K562 (cell line): Measurements from ENCODE around the gene PSMB2. TPM values are rescaled to one million over a fixed set of nuclear protein-coding genes. Genes with fewer than 3 reads are reported as not detected.

Source experiments
- CHD1 ChIP-seq: fragments of 200-600 bp; sonication (generic); IDR thresholded peaks from one replicate; pipeline ENCODE4 v1.6.1; 2012; ENCODE audit warnings: mild to moderate bottlenecking, moderate library complexity, low read length, inconsistent platforms
- CLOCK ChIP-seq: fragments of 250-450 bp; sonication (Bioruptor Pico); IDR thresholded peaks from 2 replicates; pipeline ENCODE4 v1.4.0; 2020; ENCODE audit warnings: mild to moderate bottlenecking, moderate library complexity, borderline replicate concordance
- CUX1 ChIP-seq: fragments of 200-800 bp; sonication (Bioruptor generic); IDR thresholded peaks from 2 replicates; pipeline ENCODE4 v1.6.1; 2016; ENCODE audit warnings: missing genetic modification characterization, missing compliant biosample characterization
- HDAC3 ChIP-seq: fragments of 450-650 bp; IDR thresholded peaks from 2 replicates; pipeline ENCODE4 v1.6.1; 2018; ENCODE audit warnings: borderline replicate concordance, mild to moderate bottlenecking, moderate library complexity; ENCODE audit not compliant: partially characterized antibody
- HLTF ChIP-seq: fragments of 450-650 bp; IDR thresholded peaks from 2 replicates; pipeline ENCODE4 v1.6.1; 2016
- NFATC3 ChIP-seq: fragments of 450-650 bp; IDR thresholded peaks from 2 replicates; pipeline ENCODE4 v1.6.1; 2017; ENCODE audit warnings: mild to moderate bottlenecking
- SAP30 ChIP-seq: fragments of 200-600 bp; sonication (generic); IDR thresholded peaks from 2 replicates; pipeline ENCODE4 v1.6.1; 2012; ENCODE audit warnings: borderline replicate concordance, low read depth, mild to moderate bottlenecking, moderate library complexity, low read length, control low read depth, inconsistent platforms; ENCODE audit not compliant: insufficient read depth, poor library complexity, severe bottlenecking
- ZBTB33 ChIP-seq: sonication (generic); formaldehyde crosslinking; IDR thresholded peaks from 2 replicates; pipeline ENCODE4 v1.8.1; 2023; ENCODE audit warnings: mild to moderate bottlenecking, missing genetic modification reagents
- ZNF347 ChIP-seq: fragments of 450-650 bp; formaldehyde crosslinking; IDR thresholded peaks from 2 replicates; pipeline ENCODE4 v1.4.0; 2020; ENCODE audit warnings: low read depth, mild to moderate bottlenecking, moderate library complexity
- polyA plus RNA-seq, 8 experiments: library from polyadenylated mRNA; depleted of rRNA in 4 of 8; stranded (reverse) in 5 of 8; unstranded in 3 of 8; fragments of >200 nt; fragmentation: Nextera tagmentation in 2 of 8; fragmentation: Illumina TruSeq in 1 of 8; extraction: Ambion mirVana in 2 of 8; extraction: Trizol in 1 of 8; gene quantifications; 2 replicates each; pipeline versions ENCODE4 v1.2.1 to v1.2.3, GENCODE V29; 2011 to 2014; ENCODE audit warnings: inconsistent platforms in 1 of 8, missing spikeins in 1 of 8
- total RNA-seq, 7 experiments: library from RNA; depleted of rRNA in 6 of 7; stranded (reverse); fragments of >200 nt in 6 of 7; fragmentation: Illumina TruSeq in 2 of 7; extraction: Trizol in 2 of 7; gene quantifications; 2 replicates each; pipeline versions ENCODE4 v1.2.1 to v1.2.3, GENCODE V29; 2011 to 2021; ENCODE audit warnings: low replicate concordance in 1 of 7
- TF ChIP-seq, protein P1 (sequence below): sonication (generic); formaldehyde crosslinking; IDR thresholded peaks from 2 replicates; pipeline ENCODE4 v1.8.1; 2022; ENCODE audit warnings: missing genetic modification reagents
- TF ChIP-seq, protein P2 (sequence below): fragments of 150-350 bp; conservative IDR thresholded peaks from 2 replicates; pipeline ENCODE4 v1.6.1; 2014; ENCODE audit warnings: low read length

Gene PSMB2
- total and polyA plus RNA-seq, 9 of the 15 experiments (the other 6 are each of a cell fraction or from before 2014, with no cell fraction given): 71.7 to 543 (median 165) TPM

GRCh38 chr1:35641233-35641866, at the start of gene PSMB2 (continued):
- no peak for TF ChIP-seq CUX1 (CRISPR knock-in tag)
- TF ChIP-seq HDAC3: no peak
- peak; percentile 92 for TF ChIP-seq SAP30
- TF ChIP-seq CHD1: peak; percentile 1
- no peak for TF ChIP-seq ZNF347
- TF ChIP-seq CLOCK: no peak
- TF ChIP-seq NFATC3: no peak
- TF ChIP-seq ZBTB33 (CRISPR knock-in tag): peak; percentile 49
- TF ChIP-seq HLTF: no peak
- TF ChIP-seq, protein P1, sequence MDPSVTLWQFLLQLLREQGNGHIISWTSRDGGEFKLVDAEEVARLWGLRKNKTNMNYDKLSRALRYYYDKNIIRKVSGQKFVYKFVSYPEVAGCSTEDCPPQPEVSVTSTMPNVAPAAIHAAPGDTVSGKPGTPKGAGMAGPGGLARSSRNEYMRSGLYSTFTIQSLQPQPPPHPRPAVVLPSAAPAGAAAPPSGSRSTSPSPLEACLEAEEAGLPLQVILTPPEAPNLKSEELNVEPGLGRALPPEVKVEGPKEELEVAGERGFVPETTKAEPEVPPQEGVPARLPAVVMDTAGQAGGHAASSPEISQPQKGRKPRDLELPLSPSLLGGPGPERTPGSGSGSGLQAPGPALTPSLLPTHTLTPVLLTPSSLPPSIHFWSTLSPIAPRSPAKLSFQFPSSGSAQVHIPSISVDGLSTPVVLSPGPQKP (CRISPR knock-in tag): no peak
- TF ChIP-seq, protein P2, sequence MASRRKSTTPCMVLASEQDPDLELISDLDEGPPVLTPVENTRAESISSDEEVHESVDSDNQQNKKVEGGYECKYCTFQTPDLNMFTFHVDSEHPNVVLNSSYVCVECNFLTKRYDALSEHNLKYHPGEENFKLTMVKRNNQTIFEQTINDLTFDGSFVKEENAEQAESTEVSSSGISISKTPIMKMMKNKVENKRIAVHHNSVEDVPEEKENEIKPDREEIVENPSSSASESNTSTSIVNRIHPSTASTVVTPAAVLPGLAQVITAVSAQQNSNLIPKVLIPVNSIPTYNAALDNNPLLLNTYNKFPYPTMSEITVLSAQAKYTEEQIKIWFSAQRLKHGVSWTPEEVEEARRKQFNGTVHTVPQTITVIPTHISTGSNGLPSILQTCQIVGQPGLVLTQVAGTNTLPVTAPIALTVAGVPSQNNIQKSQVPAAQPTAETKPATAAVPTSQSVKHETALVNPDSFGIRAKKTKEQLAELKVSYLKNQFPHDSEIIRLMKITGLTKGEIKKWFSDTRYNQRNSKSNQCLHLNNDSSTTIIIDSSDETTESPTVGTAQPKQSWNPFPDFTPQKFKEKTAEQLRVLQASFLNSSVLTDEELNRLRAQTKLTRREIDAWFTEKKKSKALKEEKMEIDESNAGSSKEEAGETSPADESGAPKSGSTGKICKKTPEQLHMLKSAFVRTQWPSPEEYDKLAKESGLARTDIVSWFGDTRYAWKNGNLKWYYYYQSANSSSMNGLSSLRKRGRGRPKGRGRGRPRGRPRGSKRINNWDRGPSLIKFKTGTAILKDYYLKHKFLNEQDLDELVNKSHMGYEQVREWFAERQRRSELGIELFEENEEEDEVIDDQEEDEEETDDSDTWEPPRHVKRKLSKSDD: no peak; the same call in 1 of the 2 replicates
